ENCODE data around the gene CS. TPM values are rescaled to one million over a fixed set of nuclear protein-coding genes. Genes with fewer than 3 reads are reported as not detected.

The CS gene
- total RNA-seq, 2 donors from 2014 or later = 134 to 167 TPM

DNA sequence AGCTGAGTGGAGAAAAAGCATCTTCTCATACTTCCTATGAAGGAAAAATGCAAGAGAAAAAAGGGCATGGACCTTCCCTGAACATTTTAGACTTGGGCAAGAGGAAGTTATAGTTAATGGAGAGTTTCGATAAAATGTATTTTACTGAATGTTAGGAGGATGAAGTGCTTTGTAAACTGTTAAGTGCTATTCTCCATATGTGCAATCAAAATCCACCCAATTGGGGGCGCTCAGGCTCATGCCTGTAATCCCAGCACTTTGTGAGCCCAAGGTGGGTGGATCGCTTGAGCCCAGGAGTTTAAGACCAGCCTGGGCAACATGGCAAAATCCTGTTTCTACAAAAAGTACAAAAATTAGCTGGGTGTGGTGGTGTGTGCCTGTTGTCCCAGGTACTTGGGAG is 17.5 kb upstream of the CS start:
- peak; percentile 81 for DNase-seq
- 79 to 86% methylated on average over 3 of the region's 3 CpGs for WGBS, 2 experiments (ENCODE audit: insufficient coverage in 1 of 2, insufficient read length in 1 of 2)
- no peaks in the 10 kb centered on the region for H3K9me3 Mint-ChIP-seq
- Histone ChIP-seq H3K4me1 (ENCODE audit: control insufficient read depth, insufficient read depth, low read length) (peaks cover 5% of the 10 kb centered on the region), H3K9me3 (ENCODE audit: control insufficient read depth, low read length) (no peaks in the 10 kb centered on the region), H3K9ac (ENCODE audit: extremely low read depth, low read length, poor library complexity, severe bottlenecking) (no peak overlapping the region), H3K36me3 (ENCODE audit: control insufficient read depth, insufficient read depth, low read length) (peaks cover 17% of the 10 kb centered on the region), H3K27ac (ENCODE audit: low read depth, low read length) (no peak overlapping the region), H3K27me3 (ENCODE audit: control insufficient read depth, insufficient read depth, low read length, poor library complexity, severe bottlenecking) (no peaks in the 10 kb centered on the region), H3K4me3 (ENCODE audit: low read length) (no peak overlapping the region)
- H3K27me3 Mint-ChIP-seq (ENCODE audit: insufficient read depth) = no peaks in the 10 kb centered on the region
- H3K4me3 Mint-ChIP-seq = no peak overlapping the region
- no peak overlapping the region for H3K27ac Mint-ChIP-seq
- TF ChIP-seq CTCF (conservative IDR thresholded peaks at IDR 0.05) = peak; percentile 61
- H3K36me3 Mint-ChIP-seq (ENCODE audit: low read depth) = peaks cover 26% of the 10 kb centered on the region
- H3K4me1 Mint-ChIP-seq = peaks cover 5% of the 10 kb centered on the region

DNA sequence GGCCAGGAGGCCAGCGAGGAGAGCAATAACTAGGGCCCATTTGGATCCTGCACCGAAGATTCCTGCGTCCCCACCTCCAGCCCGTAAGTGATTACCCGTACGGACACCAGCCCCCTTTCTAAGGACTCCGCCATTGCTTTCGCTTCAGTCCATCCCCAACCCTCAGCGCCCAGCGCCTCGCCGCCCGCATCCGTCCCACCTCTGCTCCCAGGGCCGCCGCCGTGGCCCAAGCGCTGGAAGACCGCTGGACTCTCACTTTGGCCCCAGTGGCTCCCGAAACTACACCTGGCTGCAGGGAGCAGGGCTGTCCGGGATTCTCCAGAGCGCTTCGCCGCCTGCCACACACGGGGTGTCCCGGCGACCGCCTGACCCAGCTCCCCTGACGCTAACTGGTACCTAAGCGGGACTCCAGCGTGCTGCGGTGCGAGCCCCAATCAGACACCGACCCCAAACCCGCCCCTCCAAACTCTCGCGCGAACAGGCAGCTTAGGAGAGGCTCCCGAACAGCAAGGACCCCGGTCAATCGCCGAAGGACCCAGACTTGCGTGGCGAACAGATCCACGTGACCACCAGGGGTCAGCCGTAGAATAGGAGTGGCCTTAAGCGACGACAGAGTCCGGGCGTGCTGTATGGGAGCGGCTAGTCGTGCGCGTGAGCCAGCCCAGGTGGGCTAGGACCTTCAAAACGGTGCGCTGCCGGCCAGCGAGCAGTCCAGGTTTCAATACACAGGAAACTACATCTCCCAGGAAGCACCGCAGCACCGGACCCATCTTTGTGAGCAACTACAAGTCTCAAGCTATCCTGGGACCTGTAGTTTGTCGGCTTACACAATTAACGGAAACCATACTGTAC is 15.7 kb upstream of the CS start, which contains the start of gene CNPY2:
Gene CNPY2, minus strand, starts transcription at position 367 of the 852 bp plus-strand sequence. CDS start 771 bp downstream, outside the sequence.
- Histone ChIP-seq H3K36me3 (ENCODE audit: control insufficient read depth, insufficient read depth, low read length) (peaks cover 24% of the 10 kb centered on the region), H3K9ac (ENCODE audit: extremely low read depth, low read length, poor library complexity, severe bottlenecking) (peak within 1 kb of the TSS; percentile 95), H3K4me1 (ENCODE audit: control insufficient read depth, insufficient read depth, low read length) (peaks cover 5% of the 10 kb centered on the region), H3K4me3 (ENCODE audit: low read length) (peak within 1 kb of the TSS; percentile 96), H3K27ac (ENCODE audit: low read depth, low read length) (peak within 1 kb of the TSS; percentile 79), H3K9me3 (ENCODE audit: control insufficient read depth, low read length) (no peaks in the 10 kb centered on the region), H3K27me3 (ENCODE audit: control insufficient read depth, insufficient read depth, low read length, poor library complexity, severe bottlenecking) (no peaks in the 10 kb centered on the region)
- H3K36me3 Mint-ChIP-seq (ENCODE audit: low read depth) = peaks cover 36% of the 10 kb centered on the region
- no peaks in the 10 kb centered on the region for H3K9me3 Mint-ChIP-seq
- TF ChIP-seq CTCF (conservative IDR thresholded peaks at IDR 0.05) = peak; percentile 37
- WGBS, 2 experiments (ENCODE audit: insufficient coverage in 1 of 2, insufficient read length in 1 of 2) = 0% methylated on average over 22 to 62 of the region's 62 CpGs
- peak within 1 kb of the TSS; percentile 98 for H3K4me3 Mint-ChIP-seq
- H3K27ac Mint-ChIP-seq = peak within 1 kb of the TSS; percentile 99
- H3K27me3 Mint-ChIP-seq (ENCODE audit: insufficient read depth) = no peaks in the 10 kb centered on the region
- peak; percentile 100 for DNase-seq
- H3K4me1 Mint-ChIP-seq = peaks cover 5% of the 10 kb centered on the region

GRCh38 chr12:56315249-56315621 is 15.1 kb upstream of the CS start:
- Histone ChIP-seq H3K27me3 (ENCODE audit: control insufficient read depth, insufficient read depth, low read length, poor library complexity, severe bottlenecking) (no peaks in the 10 kb centered on the region), H3K27ac (ENCODE audit: low read depth, low read length) (peak overlapping the region; percentile 79), H3K9ac (ENCODE audit: extremely low read depth, low read length, poor library complexity, severe bottlenecking) (peak overlapping the region; percentile 95), H3K4me1 (ENCODE audit: control insufficient read depth, insufficient read depth, low read length) (peaks cover 5% of the 10 kb centered on the region), H3K36me3 (ENCODE audit: control insufficient read depth, insufficient read depth, low read length) (peaks cover 30% of the 10 kb centered on the region), H3K4me3 (ENCODE audit: low read length) (peak overlapping the region; percentile 96), H3K9me3 (ENCODE audit: control insufficient read depth, low read length) (no peaks in the 10 kb centered on the region)
- no peak for TF ChIP-seq CTCF (conservative IDR thresholded peaks at IDR 0.05)
- DNase-seq = no peak
- Mint-ChIP-seq H3K4me1 (peaks cover 5% of the 10 kb centered on the region), H3K27me3 (ENCODE audit: insufficient read depth) (no peaks in the 10 kb centered on the region), H3K4me3 (peak overlapping the region; percentile 98), H3K27ac (peak overlapping the region; percentile 99), H3K36me3 (ENCODE audit: low read depth) (peaks cover 42% of the 10 kb centered on the region), H3K9me3 (no peaks in the 10 kb centered on the region)
- 6 to 7% methylated on average over 9 to 11 of the region's 11 CpGs for WGBS, 2 experiments (ENCODE audit: insufficient coverage in 1 of 2, insufficient read length in 1 of 2)
